Testis (tissue), 5 donors: ENCODE measurements around the gene BHLHA9. TPM values are rescaled to one million over a fixed set of nuclear protein-coding genes. Genes with fewer than 3 reads are reported as not detected.

ENCODE experiments used
- DNase-seq: peaks from one replicate; pipeline ENCODE4 v3.0.0-alpha.2; 2019
- H3K27ac ChIP-seq, 2 donors: fragments of 200-600 bp; sonication (generic); one replicate each; pipeline ENCODE4 v1.5.1; 2019
- H3K27me3 ChIP-seq: fragments of 200-600 bp; sonication (generic); one replicate; pipeline ENCODE4 v1.5.1; 2019
- H3K36me3 ChIP-seq: fragments of 200-600 bp; sonication (generic); one replicate; pipeline ENCODE4 v1.5.1; 2017; ENCODE audit warnings: low read depth; ENCODE audit errors: missing control alignments
- H3K4me1 ChIP-seq: fragments of 200-600 bp; sonication (generic); one replicate; pipeline ENCODE4 v1.5.1; 2019
- H3K4me3 ChIP-seq, 2 donors: fragments of 200-600 bp; sonication (generic); one replicate each; pipeline ENCODE4 v1.5.1; 2017 to 2019
- H3K9me3 ChIP-seq: fragments of 200-600 bp; sonication (generic); one replicate; pipeline ENCODE4 v1.5.1; 2017
- CTCF ChIP-seq, 3 experiments: fragments of 450-650 bp in 2 of 3; fragments of 200-600 bp in 1 of 3; sonication (generic) in 1 of 3; IDR thresholded peaks; one replicate each; pipeline ENCODE4 v1.5.1; 2016 to 2019; ENCODE audit warnings: antibody characterized with exemption in 3 of 3, mild to moderate bottlenecking in 2 of 3, moderate library complexity in 1 of 3
- POLR2A ChIP-seq: fragments of 450-650 bp; IDR thresholded peaks from one replicate; pipeline ENCODE4 v1.6.1; 2017; ENCODE audit warnings: antibody characterized with exemption, mild to moderate bottlenecking, moderate library complexity
- WGBS, 2 donors: methylation state at CpG; one replicate each; pipeline ENCODE4 v1.1.5; 2018; 5-methylcytosine and 5-hydroxymethylcytosine counted together
- intact Hi-C: fragments of 100-400 bp; cut with DNase I; formaldehyde crosslinking; loops from one replicate; pipeline ENCODE4 v1.15.1; 2023; ENCODE audit warnings: low total_unique reads
- long read RNA-seq, 2 donors: transcript quantifications; one replicate each; lab custom pipeline, GENCODE V29; 2026
- polyA plus RNA-seq: library from polyadenylated mRNA; stranded (reverse); fragments of 350-450 nt; fragmentation: Illumina TruSeq; extraction: RNeasy Lipid Tissue Mini Kit (QIAGEN cat#74804); gene quantifications from one replicate; pipeline ENCODE4 v1.2.3, GENCODE V29; 2014; ENCODE audit warnings: low read depth, low replicate concordance; ENCODE audit not compliant: insufficient read depth
- total RNA-seq, 2 donors: library from RNA; depleted of rRNA; stranded (reverse); fragments of >200 nt; gene quantifications; one replicate each; pipeline ENCODE4 v1.2.3, GENCODE V29; 2016

Gene BHLHA9
- under 1 TPM; 0.56 to 0.79 TPM for total RNA-seq
- not detected for polyA plus RNA-seq
- long read RNA-seq, donor 1 = 0 reads
- long read RNA-seq, donor 2 = 0 reads

GRCh38 chr17:1270210-1271029 lies at the start of gene BHLHA9:
Gene BHLHA9 (plus strand): TSS chr17:1270444. CDS start chr17:1270564, 120 bp downstream.
- DNase-seq = no peak
- H3K4me3 ChIP-seq = peak within 1 kb of the TSS in 1 of 2 donors; percentile 34
- no peaks in the 10 kb centered on the region for H3K27me3 ChIP-seq
- no peaks in the 10 kb centered on the region for H3K36me3 ChIP-seq
- H3K4me1 ChIP-seq = peaks cover 3% of the 10 kb centered on the region
- WGBS, 2 donors = 14 to 26% methylated on average over 21 to 45 of the region's 93 CpGs
- H3K27ac ChIP-seq = no peak within 1 kb of the TSS
- intact Hi-C loops = no loop called here
- H3K9me3 ChIP-seq = no peaks in the 10 kb centered on the region
- TF ChIP-seq POLR2A = no peak
- no peak for TF ChIP-seq CTCF (IDR thresholded peaks at IDR 0.05)

GRCh38 chr17:1221209-1221608 lies 49.0 kb upstream of the BHLHA9 start:
- no peak for TF ChIP-seq POLR2A
- TF ChIP-seq CTCF (IDR thresholded peaks at IDR 0.05) = no peak
- DNase-seq = no peak
- Histone ChIP-seq H3K27ac (no peak overlapping the region), H3K27me3 (no peaks in the 10 kb centered on the region), H3K9me3 (no peaks in the 10 kb centered on the region), H3K4me3 (no peak overlapping the region), H3K36me3 (no peaks in the 10 kb centered on the region), H3K4me1 (no peaks in the 10 kb centered on the region)
- intact Hi-C loops = no loop called here
- WGBS, 2 donors = 79 to 92% methylated on average over 7 of the region's 7 CpGs

- TF ChIP-seq CTCF (IDR thresholded peaks at IDR 0.05) (no peak), POLR2A (no peak)
- 90 to 93% methylated on average over 8 of the region's 8 CpGs for WGBS, 2 donors
- H3K27ac ChIP-seq = no peak overlapping the region
- intact Hi-C loops = no loop called here
- no peaks in the 10 kb centered on the region for H3K27me3 ChIP-seq
- no peak for DNase-seq
- no peaks in the 10 kb centered on the region for H3K9me3 ChIP-seq
- no peaks in the 10 kb centered on the region for H3K36me3 ChIP-seq
- no peak overlapping the region for H3K4me3 ChIP-seq
- no peaks in the 10 kb centered on the region for H3K4me1 ChIP-seq
These were observed 47.9 kb upstream of the BHLHA9 start for GRCh38 chr17:1222321-1222720.

GRCh38 chr17:1223662-1224061 lies 46.6 kb upstream of the BHLHA9 start:
- intact Hi-C loops = no loop called here

More at GRCh38 chr17:1223662-1224061, 46.6 kb upstream of the BHLHA9 start:
- Histone ChIP-seq H3K27me3 (no peaks in the 10 kb centered on the region), H3K9me3 (no peaks in the 10 kb centered on the region), H3K27ac (no peak overlapping the region), H3K36me3 (no peaks in the 10 kb centered on the region), H3K4me1 (no peaks in the 10 kb centered on the region), H3K4me3 (no peak overlapping the region)
- WGBS, 2 donors = 70 to 77% methylated on average over 14 of the region's 14 CpGs
- no peak for TF ChIP-seq POLR2A
- TF ChIP-seq CTCF (IDR thresholded peaks at IDR 0.05) = no peak
- DNase-seq = no peak
